GM19468 (cell line): ENCODE measurements around the gene SMYD3.

Experiments used
- ATAC-seq: cut with Tn5 transposase; IDR thresholded peaks from one replicate; pipeline ENCODE4 v1.9.1; 2021; ENCODE audit warnings: mild to moderate bottlenecking, moderate library complexity, moderate number of reproducible peaks; ENCODE audit not compliant: unreplicated experiment; ENCODE audit errors: extremely low read depth

SMYD3 gene

DNA sequence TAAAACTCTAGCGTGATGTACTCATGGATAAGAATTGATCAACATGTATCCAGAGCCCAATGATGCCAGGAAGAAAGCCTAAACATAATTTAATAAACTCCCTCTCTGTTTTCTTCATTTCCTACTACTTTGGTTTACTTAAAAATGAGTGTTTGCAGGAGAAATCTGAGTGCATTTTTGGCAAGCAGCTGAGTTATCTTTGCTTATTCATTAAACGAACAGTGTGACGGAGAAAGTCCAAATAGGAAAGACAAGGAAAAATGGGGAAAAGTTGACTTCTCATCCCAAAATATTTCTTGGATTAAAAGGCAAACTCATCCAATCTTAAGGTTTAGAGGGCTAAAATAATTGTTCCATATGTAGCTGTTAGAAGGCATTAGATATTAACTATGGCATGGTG, 496.7 kb downstream of the SMYD3 start:
- ATAC-seq: no peak

DNA sequence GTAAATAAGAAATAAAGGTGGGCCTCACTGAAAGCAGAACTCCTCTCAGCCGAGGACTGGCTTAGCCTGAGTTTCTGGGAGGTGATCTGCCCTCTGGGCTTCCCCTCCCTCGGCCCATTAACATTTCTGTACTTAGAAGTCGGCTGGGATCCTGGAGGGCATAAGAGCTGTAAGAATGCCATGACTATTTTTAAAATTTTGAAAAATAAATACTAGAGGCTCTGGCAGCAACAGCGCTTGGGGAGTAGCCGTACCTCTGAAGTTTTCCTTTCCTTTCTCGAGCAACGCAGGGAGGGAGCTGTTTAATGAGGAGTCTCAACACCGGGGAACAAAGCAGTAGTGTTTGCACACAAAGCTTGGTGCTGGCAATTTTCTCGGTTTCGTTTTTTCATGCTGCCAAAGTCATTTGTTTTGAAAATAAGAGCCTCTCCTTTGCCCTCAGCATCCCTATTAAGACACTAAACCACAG, 498.7 kb downstream of the SMYD3 start:
- ATAC-seq: no peak

DNA sequence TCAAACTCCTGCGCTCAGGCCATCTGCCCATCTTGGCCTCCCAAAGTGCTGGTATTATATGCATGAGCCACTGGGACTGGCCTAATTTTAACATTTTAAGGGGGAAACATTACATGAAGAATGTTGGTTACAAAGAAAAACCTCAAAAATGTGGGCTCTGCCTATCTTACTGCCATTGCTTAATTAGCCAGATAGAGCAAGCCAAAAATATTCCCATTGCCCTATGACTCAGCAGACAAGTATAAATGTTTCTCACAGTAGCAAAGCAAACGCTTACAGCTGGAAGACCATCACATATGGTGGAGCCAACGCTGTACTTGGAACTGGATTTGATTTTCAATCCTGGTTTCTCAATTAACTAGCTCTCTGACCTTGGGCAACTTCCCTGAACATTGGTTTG, 502.0 kb downstream of the SMYD3 start:
- no peak for ATAC-seq

DNA sequence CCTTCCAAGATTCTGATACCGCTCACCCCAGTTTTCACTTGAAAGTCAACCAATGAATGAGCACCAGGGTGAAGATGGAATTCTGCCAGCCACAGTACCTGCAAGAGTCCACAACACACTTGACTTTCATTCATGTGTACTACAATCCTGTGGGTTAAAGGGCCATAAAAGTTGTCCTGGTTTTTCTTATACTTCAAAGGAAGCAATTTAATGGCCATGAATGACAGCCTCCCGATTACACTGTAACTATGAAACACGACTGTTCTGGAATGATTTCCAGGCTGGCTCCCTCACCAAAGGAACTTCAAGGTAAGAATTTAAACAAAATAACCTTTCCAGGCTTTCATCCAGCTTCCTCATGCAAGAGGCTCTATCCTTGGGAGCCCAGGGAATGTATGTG, 502.8 kb downstream of the SMYD3 start:
- ATAC-seq: no peak

DNA sequence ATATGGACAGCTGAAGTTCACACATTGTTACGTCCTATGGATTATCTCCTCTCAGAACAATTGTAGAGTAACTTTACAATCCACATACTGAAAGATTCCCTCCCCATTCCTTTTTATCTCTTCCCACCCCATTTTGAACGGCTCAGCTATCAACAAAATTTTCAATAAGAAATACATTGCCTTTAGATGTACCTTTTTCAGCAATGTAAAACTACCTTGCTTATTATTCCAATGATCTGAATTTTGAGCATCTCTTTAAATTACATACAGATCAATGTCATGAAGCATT, 503.7 kb downstream of the SMYD3 start:
- no peak for ATAC-seq

DNA sequence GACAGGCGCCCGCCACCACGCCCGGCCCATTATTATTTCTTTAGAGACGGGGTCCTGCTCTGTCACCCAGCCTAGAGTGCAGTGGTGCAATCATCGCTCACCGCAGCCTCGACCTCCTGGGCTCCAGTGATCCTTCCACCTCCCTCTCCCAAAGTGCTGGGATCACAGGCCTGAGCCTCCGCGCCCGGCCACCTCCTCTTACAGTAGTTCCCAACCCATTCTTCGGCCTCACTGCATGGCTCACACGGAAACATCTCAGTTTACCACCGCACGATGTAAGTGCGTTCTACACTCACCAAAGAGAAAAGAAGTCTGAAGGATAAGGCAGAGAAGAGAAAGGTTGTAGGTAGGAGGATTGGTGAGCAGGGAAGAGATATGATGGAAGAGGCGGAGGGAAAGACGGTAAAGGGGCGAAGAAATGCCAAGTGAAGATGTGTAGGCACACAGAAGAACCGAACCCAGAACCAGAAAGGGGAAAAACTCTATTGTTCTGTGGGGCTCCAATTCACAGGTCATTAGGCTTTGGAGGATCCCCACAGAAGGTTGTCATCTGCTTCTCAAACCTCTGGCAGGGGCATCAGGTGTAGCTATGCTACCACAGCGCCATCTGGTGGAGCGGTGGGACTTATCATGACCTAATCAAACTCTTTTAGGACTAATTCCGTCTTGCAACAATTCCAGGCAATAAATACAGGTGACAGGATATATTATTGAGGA, 504.2 kb downstream of the SMYD3 start:
- no peak for ATAC-seq

DNA sequence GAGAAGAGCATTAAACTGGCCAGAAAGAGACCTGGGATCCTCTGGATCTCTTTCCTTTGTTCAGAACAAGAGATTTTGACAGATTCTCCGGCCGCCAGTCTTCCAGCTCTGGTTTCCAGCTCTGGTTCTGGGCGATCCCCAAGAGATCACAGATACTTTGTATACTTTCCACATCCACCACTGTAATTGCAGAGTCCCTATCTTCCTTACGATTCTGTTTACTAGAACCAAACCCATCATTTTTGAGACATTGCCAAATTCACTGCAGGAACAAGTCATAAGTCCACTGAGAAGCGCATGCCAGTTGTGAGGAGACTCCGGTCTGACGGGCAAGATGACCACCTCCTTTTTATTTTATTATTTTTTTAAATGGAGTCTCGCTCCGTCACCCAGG, 505.2 kb downstream of the SMYD3 start:
- no peak for ATAC-seq

DNA sequence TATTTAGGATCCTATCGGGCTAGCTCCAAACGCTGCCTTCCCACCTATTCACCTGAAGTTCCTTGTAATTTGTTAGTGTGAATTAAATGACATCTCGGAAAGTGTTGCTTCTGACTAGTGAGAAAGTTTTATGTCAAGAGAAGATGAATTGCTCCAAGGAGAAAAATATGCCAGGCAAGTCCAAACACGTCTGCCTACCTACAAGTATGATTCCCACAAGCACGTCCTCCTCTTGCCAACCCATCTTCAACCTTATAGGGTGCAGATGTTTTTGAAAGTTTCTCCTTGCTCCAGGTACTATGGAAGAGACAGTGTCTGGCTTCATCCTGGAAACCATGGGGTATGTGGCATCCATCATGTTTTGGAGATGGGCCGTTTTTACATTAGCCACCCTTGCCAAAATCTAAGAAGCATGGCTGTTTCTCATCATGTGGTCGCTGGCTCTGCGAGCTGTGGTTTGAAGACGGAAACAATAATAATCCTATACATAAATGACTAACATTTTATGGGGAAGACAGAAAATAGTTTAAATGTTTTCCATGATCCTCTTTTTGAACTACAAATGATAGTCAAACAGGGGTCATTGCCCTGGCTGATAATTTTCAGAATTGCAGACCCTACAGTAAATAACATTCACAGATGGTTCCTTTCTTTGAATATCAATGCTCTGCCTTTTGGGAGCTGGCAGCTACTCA, 505.8 kb downstream of the SMYD3 start:
- ATAC-seq: no peak

DNA sequence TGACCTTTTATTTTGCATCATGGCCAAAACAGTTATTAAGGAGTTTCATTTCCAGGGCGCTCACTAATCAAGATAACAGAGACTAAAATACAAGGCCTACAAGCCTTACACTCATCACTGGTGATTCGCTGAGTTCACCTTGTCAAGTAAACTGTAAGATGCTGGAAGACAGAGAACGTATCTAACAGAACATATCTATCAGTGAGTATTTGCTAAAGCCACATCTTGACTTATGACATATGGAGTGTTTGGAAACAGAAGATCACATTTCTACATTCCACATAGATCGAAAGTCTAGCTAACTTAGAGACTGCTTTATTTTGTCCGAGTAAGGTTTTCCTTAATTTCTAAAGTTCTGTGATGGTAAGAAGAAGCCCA, 506.5 kb downstream of the SMYD3 start:
- ATAC-seq: no peak

DNA sequence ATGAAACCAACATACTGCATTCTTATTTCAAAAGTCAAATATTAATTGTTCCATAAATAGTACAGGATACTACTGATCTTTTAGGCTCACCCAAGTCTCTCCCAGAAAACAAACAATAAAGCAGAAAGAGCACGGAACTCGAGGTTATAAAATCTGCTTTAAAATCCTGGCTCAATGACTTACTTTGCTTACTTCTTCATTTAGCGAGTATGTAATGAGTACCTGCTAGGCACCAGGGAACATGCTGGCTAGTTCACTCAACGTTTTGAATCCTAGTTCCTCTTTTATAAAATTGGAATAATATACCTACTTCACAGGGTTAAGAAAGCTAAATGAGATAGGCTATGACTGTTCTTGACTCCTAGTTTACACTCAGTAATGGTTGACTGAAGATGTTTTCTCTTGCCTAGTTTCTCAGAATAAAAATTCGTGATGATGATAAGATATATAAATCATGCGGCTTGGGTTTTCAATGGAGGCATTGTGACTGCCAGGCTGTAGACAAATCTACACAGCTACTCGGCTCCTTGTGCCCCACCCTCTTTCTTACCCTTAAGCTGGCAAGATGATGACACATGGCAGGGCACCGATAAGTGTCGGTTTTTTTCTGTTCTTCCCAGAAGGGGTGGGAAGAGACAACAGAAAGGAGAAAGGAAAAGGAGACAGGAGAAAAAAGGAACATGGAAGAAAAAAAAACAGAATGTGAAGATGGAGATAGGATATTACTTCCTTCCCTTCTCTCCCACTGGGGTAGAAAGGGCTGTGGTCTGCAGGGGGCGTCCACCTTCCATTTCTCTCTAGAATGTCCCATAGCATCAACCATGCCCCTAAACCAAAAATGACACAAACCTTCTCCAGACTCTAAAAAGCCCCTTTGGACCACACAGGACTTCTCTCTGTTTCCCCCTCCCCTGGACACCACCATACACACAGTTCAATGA, 507.1 kb downstream of the SMYD3 start:
- peak; percentile 74 for ATAC-seq

DNA sequence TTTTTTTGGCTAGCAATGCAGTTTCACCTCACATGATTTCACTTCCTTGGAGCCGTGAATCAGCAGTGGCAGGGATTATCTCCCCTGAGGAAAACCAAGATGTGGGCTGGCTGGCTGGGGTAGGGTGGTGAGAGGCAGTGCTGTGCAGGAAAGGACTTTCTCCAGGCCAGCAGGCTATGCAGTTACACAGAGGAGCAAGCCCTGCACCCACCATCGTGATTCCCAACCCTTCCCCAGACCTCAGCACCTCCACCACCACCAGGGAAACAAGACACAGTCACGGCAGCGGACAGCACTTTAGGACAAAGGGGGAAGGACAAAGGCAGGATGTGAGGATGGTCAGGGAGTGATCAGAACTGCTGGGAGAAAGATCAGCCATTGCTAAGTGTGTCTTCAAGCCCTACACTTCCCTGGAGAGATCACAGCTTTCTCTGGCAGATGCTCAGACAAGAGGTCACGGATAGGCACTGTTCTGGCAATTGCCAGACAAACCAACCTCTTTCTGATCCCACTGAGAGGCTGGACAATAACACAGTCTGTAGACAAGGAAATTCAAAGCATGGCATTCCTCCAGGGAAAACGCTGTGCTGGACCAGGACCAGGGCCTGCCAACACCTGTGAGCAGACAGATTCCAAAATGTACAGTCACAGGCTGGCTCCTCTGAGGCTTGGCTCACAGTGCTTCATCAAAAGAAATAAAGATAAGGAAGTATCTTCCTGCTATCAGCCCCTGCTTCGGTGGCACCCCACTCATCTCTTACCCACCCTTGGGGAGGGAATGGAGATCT, 509.4 kb downstream of the SMYD3 start:
- ATAC-seq: no peak

DNA sequence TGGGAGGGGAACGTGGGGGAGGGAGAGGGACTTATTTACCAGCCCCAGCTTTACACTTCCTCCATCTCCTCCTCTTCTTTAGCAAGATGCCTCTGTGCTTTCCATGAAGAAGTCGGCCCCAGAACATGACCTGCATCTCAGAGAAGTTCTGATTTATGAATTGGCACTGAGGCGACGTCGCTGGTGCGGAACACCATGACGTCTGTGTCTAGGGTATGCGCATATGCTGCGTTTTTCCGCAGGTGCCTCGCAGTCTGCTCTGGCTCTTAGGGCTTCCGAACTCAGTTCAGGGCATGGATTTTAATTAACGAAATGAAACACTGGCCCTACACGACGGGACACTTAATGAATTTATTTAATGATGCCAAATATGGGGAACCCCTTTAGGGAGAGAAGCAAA, 510.3 kb downstream of the SMYD3 start:
- ATAC-seq: no peak

DNA sequence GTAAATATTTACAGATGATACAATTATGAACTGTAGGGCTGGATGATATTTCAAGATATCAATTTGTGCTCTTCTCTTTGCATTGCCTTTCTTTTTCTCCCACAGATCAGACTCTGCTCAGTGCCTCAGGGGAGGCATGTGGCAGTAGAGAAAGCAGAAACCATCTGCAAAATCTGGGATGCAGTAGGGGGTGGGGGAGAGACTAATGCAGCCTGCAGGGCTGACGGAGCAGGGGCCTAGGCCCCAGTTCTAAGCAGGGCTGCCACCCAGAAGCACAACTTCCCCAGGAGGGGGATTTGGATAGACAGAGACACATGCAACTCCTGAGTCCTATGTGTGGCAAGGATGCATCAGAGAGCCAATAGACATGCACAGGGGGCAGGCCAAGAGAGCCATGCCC, 511.6 kb downstream of the SMYD3 start:
- ATAC-seq: no peak

DNA sequence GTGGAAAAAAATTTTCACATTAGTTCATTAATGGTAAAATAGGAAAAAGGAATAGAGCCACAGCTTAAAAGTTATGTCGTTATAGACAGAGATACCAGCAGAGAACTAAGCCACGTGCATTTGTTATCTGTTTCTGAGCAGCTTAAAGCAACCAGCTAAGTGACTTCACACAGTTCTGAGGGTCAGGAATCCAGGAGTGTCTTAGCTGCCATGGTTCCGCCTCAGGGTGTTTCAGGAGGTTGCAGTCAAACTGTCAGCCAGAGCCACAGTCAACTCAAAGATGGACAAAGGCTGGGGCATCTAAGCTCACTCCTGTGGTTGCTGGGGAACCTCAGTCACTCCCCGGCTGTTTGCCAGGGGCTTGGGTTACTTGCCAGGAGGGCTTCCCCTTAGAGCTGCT, 515.8 kb downstream of the SMYD3 start:
- no peak for ATAC-seq

DNA sequence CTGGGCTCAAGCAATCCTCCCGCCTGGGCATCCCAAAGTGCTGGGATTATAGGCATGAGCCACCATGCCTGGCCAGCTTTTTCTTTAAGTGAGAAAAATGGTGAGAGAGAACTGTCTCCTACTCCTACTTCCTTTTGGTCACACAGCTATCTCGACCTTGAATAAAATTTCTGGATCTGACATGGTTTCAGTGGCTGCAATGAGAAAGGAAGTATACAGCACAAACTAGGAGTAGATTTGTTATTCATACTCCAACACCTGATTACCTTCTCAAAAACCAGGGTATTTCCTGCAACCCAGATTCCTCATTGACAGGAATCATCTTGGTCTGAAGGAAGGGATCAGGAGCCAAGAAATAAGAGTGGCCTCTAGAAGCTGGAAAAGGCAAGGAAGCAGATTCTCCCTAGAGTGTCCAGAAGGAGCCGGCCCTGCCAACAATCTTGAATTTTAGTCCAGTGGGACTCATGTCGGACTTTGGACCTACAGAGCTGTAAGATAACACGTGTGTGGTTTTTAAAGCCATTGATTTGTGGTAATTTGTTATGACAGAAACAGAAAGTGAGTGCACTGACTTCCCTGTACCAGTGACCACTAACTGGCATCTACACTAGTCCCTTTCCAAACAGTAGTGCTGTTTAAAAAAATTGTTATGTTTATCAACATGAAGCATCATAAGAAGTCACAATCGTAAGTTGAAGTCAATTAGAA, 516.6 kb downstream of the SMYD3 start:
- peak; percentile 72 for ATAC-seq

DNA sequence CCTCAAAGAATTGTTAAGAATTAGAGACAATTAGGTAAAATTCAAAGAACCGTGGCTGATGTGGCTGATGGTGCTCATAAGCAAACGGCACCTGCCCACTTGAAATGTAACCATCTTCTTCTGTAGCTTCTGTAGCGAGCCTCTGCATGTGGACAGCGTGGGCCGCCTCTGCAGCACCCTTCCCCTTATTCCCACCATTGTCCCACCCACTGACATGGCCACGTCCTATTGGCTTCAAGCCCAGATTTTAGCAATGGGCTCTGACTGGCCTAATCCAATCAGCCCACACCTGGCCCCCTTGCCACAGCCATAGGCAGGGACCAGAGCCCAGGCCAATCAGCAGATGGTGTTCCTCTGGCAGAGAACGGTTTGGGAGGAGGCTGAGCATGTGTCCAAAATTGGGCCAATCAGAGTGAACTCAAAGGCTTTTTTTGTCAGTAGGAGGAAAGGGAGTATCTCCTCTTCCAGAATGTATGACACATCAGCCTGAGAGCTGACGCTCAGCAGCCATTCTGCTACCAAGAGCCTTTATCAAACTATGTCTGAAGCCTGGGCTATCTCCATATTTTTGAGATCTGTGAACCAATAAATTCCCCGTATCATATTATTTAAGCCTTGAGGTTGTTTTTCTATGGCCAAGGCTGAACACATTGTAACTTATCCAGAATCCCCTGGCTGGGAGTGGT, 518.5 kb downstream of the SMYD3 start:
- no peak for ATAC-seq

DNA sequence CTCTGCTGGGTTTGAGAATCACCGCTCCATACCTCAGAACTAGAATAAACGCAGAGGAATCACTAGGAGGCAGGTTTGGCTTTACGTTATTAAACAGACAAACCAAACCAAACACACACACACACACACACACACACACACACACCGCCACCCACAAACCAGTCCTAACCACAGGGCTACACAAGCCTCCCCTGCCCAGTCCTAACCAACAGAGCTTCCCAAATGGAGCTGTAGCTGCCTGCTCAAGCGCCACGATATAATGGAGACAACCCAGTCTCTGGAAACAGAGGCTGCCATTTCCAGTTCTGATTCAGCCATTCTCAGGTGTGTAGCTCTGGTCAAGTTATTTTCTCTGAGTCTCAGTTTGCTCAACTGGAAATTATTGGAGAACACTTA, 519.1 kb downstream of the SMYD3 start:
- ATAC-seq: no peak

DNA sequence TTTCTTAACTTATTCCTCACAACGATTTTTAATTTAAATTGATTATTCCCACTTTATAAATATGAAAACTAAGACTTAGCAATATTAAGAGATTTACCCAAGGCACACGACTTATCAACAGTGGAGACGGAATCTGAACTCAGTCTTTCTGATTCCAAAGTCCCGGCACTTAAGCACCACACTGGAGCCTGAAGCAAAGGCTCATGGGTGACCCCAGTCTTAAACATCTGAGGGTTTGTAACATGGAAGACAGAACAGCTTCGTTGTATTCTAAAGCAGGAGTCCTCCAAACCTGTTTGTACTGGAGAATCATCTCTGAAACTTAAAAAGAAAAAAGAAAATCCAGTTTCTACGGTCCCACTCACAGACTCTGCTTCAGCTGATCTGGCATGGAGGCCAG, 519.5 kb downstream of the SMYD3 start:
- ATAC-seq: no peak

DNA sequence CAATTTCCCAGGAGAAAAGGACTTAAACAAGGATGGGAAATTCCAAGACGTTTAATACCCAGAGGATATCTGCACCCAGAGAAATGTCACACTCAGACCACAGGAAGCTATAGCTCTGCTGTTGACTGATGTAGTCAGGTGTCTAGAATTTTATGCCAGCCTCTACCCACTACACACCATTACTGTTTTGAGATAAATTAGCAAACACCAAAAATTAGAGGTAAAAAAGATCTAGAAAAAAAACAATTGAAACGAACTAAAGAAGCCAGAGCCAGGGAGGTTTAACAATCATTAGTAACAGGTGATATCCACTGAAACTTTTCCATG, 519.9 kb downstream of the SMYD3 start:
- ATAC-seq: no peak
